Mesodermal cell (in vitro differentiated cells): ENCODE measurements around the gene MAPK8IP1.
"Not testable (repeated sequence)": the region's sequence is repeated elsewhere in the genome, so short reads cannot be mapped to it uniquely, and the experiment has no call there.

Source experiments
- H3K27ac ChIP-seq: 2 replicates; pipeline ENCODE4 v1.7.0; 2013; ENCODE audit warnings: mild to moderate bottlenecking, low read depth, low read length, moderate library complexity; ENCODE audit not compliant: severe bottlenecking
- H3K36me3 ChIP-seq: 2 replicates; pipeline ENCODE4 v1.7.1; 2013; ENCODE audit warnings: mild to moderate bottlenecking, low read length, moderate library complexity; ENCODE audit not compliant: control insufficient read depth, insufficient read depth
- H3K4me1 ChIP-seq: one replicate; pipeline ENCODE4 v1.7.1; 2013; ENCODE audit warnings: mild to moderate bottlenecking, low read length; ENCODE audit not compliant: insufficient read depth, control insufficient read depth, poor library complexity, severe bottlenecking
- H3K4me3 ChIP-seq: 2 replicates; pipeline ENCODE4 v1.7.0; 2013; ENCODE audit warnings: low read length, control low read depth, mild to moderate bottlenecking; ENCODE audit not compliant: insufficient read depth, poor library complexity, severe bottlenecking; ENCODE audit errors: extremely low read depth
- H3K9me3 ChIP-seq: 2 replicates; pipeline ENCODE4 v1.7.1; 2013; ENCODE audit warnings: mild to moderate bottlenecking, low read length, moderate library complexity; ENCODE audit not compliant: control insufficient read depth
- WGBS, 2 experiments: methylation state at CpG; one replicate each; pipeline ENCODE4 v1.1.5; 2013; ENCODE audit warnings: missing lambda C conversion rate in 2 of 2; ENCODE audit not compliant: insufficient coverage in 2 of 2; 5-methylcytosine and 5-hydroxymethylcytosine counted together

MAPK8IP1 gene

DNA sequence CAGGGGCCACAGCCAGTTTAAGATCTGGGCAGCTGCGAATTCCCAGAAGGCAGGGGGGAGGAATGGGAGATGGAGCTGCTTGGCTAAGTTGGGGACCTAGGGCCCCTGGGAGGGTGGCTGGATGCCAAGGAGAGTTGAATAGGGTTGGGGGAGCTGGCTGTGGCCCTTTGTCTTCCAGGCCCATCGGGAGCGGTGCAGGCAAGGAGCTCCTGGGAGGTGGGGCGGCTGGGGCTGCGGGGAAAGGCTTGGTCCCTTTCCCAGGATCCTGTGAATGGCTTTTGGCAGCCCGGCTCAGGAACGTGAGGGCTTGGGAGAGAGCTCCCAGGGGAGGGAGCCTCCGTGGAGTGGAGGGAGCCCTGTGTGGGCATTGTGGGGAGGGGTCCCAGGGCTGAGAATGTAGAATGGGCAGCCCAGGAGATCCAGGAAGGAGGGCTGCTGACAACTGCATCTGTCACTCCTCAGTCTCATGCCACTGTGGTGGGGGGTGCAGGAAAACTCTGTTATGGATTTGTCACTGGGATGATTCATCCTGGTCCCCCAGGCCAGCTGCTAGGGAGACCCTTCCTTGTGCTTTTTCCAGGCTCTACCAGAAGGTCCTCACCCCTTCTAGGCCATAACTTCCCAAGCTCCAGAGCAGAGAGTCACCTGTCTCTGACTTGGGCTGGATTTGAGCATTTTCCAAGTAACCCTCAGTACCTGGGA is 15.6 kb downstream of the MAPK8IP1 start:
- 36 to 38% methylated on average over 6 to 8 of the region's 8 CpGs for WGBS, 2 experiments
- Histone ChIP-seq H3K4me3 (peak overlapping the region; percentile 52), H3K36me3 (peaks cover 12% of the 10 kb centered on the region), H3K27ac (no peak overlapping the region), H3K4me1 (peaks cover 19% of the 10 kb centered on the region), H3K9me3 (no peaks in the 10 kb centered on the region)

DNA sequence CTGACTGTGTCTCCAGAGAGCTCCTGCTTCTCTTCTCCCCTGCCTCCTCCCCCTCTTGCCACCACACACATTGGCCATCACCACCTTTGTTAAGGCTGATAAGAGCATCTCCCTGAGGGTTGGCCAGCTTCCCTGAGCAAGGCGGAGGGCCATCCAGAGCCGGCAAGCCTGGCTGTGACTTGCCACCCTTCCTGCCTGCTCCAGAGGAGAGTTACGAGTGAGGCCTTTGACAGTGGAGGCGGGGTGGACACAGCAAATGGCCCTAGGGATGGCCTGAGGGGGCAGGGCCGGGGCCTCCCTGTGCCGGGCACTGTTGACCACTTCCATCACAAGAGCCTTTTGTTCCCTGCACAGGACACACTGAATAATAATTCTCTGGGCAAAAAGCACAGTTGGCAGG is 16.2 kb downstream of the MAPK8IP1 start:
- Histone ChIP-seq H3K27ac (no peak overlapping the region), H3K4me1 (peaks cover 16% of the 10 kb centered on the region), H3K9me3 (no peaks in the 10 kb centered on the region), H3K36me3 (peaks cover 12% of the 10 kb centered on the region), H3K4me3 (no peak overlapping the region)
- WGBS, 2 experiments: 89 to 92% methylated on average over 4 of the region's 6 CpGs

DNA sequence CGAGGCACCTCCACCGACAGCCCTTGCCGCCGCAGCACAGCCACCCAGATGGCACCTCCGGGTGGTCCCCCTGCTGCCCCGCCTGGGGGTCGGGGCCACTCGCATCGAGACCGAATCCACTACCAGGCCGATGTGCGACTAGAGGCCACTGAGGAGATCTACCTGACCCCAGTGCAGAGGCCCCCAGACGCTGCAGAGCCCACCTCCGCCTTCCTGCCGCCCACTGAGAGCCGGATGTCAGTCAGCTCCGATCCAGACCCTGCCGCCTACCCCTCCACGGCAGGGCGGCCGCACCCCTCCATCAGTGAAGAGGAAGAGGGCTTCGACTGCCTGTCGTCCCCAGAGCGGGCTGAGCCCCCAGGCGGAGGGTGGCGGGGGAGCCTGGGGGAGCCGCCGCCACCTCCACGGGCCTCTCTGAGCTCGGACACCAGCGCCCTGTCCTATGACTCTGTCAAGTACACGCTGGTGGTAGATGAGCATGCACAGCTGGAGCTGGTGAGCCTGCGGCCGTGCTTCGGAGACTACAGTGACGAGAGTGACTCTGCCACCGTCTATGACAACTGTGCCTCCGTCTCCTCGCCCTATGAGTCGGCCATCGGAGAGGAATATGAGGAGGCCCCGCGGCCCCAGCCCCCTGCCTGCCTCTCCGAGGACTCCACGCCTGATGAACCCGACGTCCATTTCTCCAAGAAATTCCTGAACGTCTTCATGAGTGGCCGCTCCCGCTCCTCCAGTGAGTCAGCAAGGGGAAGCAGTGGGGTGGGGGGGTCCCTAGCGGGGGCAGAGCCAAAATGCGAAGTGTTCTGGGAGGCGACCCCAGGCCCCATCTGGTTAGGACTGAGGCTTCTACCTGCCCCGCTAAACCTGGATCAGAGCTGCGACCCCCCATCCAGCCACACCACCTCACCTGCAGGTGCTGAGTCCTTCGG is 17.3 kb downstream of the MAPK8IP1 start:
- Histone ChIP-seq H3K27ac (no peak overlapping the region), H3K36me3 (peaks cover 12% of the 10 kb centered on the region), H3K4me1 (peaks cover 16% of the 10 kb centered on the region), H3K9me3 (no peaks in the 10 kb centered on the region), H3K4me3 (no peak overlapping the region)
- WGBS, 2 experiments: 95% methylated on average over 46 to 56 of the region's 56 CpGs

DNA sequence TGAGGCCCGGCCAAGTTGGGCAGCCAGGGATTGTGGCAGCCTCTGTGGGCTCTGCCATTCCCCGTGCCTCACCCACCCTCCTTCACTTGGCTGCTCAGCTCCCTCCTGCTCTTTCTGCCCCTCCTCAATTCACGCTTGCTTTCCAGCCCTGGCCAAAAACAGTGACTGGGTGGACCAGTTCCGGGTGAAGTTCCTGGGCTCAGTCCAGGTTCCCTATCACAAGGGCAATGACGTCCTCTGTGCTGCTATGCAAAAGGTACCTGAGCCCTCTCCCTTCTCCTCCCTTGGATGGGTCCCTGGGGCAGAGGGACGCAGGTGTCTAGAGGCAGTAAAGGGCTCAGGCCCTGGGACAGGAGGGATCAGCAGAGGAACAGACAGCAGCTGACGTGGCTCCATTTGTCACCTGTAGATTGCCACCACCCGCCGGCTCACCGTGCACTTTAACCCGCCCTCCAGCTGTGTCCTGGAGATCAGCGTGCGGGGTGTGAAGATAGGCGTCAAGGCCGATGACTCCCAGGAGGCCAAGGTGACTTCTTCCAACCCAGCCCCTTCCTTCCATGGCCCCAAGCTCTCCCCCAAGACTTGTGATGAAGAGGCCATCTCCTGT is 19.0 kb downstream of the MAPK8IP1 start:
- Histone ChIP-seq H3K4me3 (no peak overlapping the region), H3K36me3 (peaks cover 14% of the 10 kb centered on the region), H3K27ac (no peak overlapping the region), H3K9me3 (no peaks in the 10 kb centered on the region), H3K4me1 (peaks cover 12% of the 10 kb centered on the region)
- 95 to 96% methylated on average over 11 to 15 of the region's 15 CpGs for WGBS, 2 experiments

DNA sequence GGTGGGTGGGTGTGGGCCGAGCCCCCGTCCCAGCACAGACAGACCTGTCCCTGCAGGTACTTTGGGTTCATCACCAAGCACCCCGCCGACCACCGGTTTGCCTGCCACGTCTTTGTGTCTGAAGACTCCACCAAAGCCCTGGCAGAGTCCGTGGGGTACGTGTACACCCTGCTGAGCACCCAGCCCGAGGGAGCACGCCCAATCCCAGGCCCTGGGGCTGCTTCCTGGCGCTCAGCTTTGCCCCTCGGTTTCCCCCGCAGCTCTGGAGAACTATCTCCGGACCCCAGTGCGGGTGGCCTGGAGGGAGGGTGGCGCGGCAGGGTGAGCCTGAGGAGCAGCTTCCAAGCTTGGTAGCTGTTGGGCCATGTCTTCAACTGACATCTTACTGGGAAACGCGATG is 19.6 kb downstream of the MAPK8IP1 start:
- Histone ChIP-seq H3K27ac (no peak overlapping the region), H3K4me1 (peaks cover 12% of the 10 kb centered on the region), H3K4me3 (no peak overlapping the region), H3K9me3 (no peaks in the 10 kb centered on the region), H3K36me3 (peaks cover 21% of the 10 kb centered on the region)
- WGBS, 2 experiments: 92 to 93% methylated on average over 18 to 19 of the region's 19 CpGs

DNA sequence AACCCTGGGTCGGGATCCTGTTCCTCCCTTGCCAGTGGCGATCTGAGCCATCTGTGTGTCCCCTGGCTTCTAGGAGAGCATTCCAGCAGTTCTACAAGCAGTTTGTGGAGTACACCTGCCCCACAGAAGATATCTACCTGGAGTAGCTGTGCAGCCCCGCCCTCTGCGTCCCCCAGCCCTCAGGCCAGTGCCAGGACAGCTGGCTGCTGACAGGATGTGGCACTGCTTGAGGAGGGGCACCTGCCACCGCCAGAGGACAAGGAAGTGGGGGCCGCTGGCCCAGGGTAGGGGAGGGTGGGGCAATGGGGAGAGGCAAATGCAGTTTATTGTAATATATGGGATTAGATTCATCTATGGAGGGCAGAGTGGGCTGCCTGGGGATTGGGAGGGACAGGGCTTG is 20.1 kb downstream of the MAPK8IP1 start:
- H3K4me3 ChIP-seq, H3K9me3 ChIP-seq, H3K27ac ChIP-seq: not testable (repeated sequence)
- 91 to 98% methylated on average over 4 of the region's 6 CpGs for WGBS, 2 experiments
- H3K36me3 ChIP-seq: peaks cover 25% of the 10 kb centered on the region
- peaks cover 12% of the 10 kb centered on the region for H3K4me1 ChIP-seq

DNA sequence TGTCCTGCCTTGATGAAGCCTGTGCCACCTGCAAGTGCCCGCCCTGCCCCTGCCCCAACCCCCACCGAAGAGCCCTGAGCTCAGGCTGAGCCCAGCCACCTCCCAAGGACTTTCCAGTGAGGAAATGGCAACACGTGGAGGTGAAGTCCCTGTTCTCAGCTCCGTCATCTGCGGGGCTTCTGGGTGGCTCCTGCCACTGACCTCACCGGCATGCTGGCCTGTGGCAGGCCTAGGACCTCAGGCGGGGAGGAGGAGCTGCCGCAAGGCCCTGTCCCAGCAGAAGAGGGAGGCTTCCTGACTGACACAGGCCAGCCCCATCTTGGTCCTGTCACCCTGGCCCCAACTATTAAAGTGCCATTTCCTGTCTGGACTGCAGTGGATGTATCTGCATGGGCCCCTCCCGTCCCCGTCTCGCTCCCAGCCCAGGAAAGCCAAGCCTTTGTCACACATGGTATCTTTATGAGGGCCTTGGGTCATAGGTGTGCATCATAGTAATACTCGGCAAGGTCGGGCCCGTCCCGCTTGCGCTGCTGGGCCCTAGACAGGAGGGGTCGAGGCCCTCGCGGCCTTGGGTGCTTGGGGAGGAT is 20.7 kb downstream of the MAPK8IP1 start:
- H3K4me3 ChIP-seq: no peak overlapping the region
- 92 to 96% methylated on average over 18 to 19 of the region's 19 CpGs for WGBS, 2 experiments
- H3K9me3 ChIP-seq: no peaks in the 10 kb centered on the region
- H3K27ac ChIP-seq: no peak overlapping the region
- H3K36me3 ChIP-seq: peaks cover 29% of the 10 kb centered on the region
- H3K4me1 ChIP-seq: peaks cover 5% of the 10 kb centered on the region

DNA sequence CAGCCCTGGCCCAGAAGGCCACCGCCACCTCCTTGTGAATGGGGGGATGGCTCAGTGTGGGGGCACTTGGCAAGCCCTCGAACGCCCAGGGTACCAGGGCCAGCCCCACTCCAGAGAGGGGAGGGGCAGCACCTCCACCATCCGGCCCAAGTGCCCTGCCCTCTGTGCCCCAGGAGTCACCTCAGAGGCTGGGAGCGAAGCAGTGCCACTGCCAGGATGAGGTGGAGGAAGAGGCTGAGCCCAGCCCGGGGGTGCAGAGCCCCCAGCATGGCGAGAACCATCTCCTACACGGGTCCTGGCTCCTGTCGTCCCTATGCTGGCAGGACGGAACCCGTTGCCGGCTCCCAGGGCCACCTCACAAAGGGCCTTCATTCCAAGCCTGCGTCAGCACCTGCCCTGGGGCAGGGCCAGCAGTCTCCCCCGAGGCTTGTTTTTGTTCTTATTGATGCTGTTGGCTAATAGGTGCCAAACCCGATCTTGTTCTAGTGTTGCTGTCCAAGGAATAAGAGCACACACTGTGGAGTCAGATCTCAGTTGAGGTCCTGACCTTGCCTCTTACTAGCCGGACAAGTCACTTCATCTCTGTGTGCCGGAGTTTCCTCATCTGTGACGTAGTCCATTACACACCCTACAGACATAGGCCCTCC is 21.6 kb downstream of the MAPK8IP1 start, which contains the start of gene FREY1:
Gene FREY1 (minus strand): TSS at position 307 of the 647 bp plus-strand sequence. CDS start 26 bp downstream, at position 281.
- Histone ChIP-seq H3K4me3 (no peak within 1 kb of the TSS), H3K4me1 (peaks cover 4% of the 10 kb centered on the region), H3K36me3 (peaks cover 34% of the 10 kb centered on the region), H3K9me3 (no peaks in the 10 kb centered on the region), H3K27ac (no peak within 1 kb of the TSS)
- 89 to 93% methylated on average over 15 to 16 of the region's 18 CpGs for WGBS, 2 experiments

DNA sequence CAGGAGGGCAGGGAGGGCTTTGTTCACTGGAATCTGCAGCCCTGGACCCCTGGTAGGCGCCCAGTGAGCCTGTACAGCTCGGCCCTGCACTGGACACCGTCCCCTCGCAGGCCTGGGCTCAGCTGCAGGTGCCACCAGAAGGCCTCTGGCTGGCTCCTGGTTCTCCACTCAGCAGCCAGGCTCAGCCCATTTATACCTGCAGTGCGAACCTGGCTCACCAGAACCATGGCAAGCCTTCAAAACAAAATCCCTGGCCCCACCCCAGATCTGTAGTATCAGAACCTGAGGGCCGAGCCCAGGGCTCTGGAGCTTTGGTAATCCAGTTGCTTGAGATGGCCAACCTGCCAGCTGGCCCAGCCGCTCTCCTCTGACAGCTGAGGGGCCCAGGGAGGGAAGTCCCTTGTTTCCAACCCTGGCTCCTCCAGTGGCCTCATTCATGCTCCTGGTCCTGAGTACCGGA is 22.5 kb downstream of the MAPK8IP1 start:
- H3K4me3 ChIP-seq: no peak overlapping the region
- H3K4me1 ChIP-seq: peaks cover 1% of the 10 kb centered on the region
- H3K36me3 ChIP-seq: peaks cover 34% of the 10 kb centered on the region
- no peak overlapping the region for H3K27ac ChIP-seq
- no peaks in the 10 kb centered on the region for H3K9me3 ChIP-seq
- 88 to 99% methylated on average over 8 of the region's 8 CpGs for WGBS, 2 experiments
